Activated T-helper 1 cell treated with Interleukin-2 at 50 U/mL for 16 hours (primary cell): ENCODE results near the gene PTGDR2.

Experiments used
- DNase-seq: peaks from one replicate; pipeline ENCODE4 v3.0.0-alpha.2; 2020; ENCODE audit warnings: low read depth

Gene PTGDR2

GRCh38 chr11:60858731-60859464 is 3.1 kb upstream of the PTGDR2 start:
- DNase-seq, result no peak

GRCh38 chr11:60858236-60858635 is 2.5 kb upstream of the PTGDR2 start:
- DNase-seq, result no peak

DNA sequence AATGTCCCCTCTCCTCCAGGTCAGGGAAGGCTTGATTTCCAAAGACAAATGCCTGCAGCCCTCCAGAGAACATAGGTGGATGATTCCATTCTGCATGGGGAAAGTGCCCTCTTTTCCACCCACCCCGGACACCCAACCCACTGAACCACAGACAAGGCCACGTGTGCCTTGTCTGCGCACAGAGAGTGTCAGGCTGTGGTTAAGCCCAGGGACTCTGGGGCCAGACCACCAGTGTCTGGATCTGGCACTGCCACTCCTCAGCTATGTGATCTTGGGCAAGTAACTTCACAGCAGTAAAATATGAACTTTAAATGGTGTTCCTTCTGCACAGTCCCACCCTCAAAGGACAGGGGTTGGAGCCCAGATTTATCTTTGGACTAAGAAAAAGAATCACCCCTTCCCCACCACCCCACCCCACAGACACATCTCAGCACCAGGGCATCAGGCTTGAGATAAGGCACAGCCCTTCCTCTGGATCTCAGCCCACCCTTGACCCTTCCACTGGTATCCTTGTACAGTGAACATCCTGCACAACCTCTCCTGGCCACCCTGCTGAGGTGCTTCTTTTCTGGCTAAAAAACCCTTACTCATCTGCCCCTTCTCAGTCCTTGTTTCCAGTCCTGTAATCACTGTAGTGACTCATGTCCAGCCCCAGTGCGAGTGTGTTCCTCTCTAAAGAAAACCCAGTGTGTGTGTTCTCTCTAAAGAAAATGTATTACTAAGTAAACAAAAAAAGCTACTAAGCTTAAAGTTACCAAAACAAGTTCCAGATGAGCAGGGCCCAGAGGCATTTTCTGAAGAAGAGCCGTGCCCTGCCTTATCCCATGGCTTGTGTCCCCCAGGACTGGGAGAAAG is 1.9 kb upstream of the PTGDR2 start:
- DNase-seq, result no peak

DNA sequence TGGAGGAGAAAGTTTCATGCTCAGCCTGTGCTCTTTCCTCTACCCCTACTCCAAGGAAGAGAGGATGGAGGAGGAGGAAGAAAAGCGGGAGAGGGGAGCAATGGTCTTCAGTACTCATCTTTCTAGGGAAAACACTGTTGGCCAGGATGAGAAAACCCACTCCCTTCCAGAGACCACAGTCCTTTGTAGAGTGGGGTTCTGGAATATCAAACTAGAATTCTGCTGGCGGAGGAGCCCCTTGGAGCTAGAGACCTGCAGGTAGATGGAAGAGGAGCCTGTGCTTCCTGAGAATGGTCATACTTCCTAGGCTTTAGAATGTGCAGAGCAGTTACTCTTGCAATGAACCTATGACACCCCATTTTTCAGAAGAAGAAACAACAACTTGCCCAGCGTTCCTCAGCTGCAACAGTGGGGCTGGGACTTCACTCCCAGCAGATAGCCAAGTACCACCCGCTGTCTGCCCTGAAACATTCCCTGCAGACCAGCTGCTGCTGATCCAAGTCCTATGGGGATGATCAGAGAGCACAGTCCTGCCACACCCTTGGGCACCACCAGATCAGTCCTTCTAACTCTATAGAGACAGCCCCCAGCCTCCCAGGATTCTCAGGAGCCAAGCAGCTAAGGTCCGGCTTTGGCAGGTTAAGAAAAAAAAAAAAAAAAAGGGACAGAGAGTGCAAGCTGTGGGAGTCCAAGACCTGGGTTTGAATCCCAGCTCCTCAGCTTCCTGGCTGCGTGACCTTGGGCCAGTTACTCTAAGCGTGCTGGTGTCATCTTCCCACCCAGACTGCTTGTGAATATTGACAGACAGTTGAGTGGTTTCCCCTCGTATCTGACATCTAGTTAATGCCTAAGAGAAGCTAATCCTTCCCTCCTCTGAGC is 664 bp downstream of the PTGDR2 start:
- no peak for DNase-seq

DNA sequence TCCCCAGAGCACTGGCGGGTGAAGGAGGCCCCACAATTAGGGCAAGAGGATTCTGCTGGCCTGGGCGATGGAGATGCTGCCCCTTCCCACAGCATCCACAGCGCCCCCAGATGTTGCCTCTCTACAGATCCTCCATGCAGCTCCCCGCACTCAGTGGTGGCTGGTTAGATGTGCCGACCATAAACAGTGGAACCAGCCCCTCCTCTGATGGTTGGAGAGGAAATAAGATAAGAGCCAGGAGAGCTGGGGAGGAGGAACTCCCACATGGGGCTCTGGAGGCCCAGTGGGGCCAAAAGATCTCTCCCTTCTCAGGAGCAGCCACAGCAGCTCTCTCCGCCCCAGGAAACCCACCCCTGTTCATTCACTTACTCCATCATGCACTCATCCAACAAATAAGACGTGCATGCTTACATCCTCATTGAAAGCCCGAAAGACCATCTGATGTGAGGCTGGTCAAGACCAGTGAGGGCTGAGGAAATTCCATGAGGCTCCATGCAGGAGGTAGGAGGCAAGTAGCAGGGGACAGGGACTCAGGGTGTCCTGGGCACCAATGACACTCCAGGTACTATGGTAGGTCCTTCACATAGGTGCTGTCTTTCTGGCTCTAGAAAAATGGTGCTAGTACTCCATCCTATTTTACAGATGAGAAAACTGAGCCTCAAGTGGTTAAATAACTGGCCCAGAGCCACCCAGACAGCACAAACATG is 1.5 kb downstream of the PTGDR2 start:
- DNase-seq, result no peak

DNA sequence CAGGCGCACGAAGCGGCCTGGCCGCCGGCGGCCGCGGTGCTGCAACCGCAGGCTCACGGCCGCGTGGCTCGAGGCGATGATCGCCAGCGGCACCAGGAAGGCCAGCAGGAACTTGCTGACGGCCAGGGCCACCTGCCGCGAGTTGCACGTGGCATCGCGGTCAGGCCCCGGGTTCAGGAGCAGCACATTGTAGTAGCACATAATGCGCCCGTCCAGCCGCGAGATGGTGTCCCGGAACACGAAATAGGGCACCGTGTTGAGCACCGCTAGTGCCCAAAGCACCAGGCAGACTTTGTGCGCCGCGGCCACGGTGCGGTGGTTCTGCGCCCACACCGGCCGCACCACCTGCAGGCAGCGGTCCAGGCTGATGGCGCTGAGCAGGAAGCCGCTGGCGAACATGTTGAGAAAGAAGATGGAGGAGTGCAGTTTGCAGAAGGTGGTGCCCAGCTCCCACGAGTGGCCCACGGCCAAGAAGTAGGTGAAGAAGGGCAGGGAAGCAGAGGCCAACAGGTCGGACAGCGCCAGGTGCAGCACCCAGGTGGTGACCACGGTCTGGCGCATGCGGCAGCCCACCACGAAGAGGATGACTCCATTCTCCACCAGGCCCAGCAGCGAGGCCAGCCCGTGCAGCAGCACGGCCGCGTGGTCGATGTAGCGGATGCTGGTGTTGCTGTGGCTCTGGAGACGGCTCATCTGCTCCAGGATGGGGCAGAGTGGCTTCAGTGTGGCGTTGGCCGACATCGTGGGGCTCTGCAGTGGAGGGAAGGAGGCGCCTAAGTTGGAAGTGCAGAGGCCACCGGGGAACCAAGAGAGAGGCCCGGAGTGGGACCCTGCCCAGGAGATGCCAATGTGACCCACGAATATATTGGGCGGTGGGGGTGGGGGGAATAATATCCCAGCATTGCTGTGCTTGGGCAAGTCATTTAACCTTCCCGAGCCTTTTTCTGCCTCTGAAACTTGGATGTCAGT is 2.5 kb downstream of the PTGDR2 start:
- no peak for DNase-seq

DNA sequence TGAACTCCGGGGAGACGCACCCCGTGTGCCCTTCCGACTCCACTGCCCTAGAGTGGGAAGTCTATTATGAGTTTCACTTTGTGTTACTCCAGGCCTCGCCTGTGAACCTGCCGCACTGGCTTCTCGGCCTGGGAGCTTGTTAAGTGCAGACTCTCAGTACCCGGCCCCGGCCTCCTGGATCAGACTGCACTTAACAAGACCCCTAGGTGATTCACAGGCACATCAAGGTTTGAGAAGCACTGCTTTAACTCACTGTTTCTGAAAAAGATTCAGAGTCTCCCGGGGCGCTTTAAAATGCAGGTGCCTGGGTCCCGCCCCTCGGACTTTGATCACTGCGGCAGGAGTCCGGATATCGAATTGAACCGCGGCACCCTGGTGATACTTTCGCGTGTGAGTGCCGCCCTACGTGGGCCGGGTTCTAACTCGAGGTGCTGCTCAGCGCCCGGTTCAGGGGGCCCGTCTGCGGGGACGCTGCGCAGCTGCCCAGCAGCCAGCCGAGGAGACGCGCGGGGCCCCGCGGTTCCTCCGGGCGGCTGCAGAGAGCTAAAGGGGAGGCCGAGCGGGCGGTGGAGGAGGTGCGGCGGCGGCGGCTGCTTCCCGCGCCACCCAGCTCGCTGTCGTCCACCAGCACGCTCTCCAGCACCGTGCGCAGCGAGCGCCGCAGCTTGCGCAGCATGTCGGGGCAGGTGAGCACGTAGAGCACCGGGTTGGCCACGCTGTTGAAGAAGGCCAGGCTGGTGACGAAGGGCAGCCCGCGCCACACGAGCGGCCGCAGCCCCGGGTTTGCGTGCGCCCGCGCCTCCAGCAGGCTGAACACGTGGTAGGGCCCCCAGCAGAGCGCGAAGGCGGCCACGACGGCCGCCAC is 3.4 kb downstream of the PTGDR2 start:
- no peak for DNase-seq

DNA sequence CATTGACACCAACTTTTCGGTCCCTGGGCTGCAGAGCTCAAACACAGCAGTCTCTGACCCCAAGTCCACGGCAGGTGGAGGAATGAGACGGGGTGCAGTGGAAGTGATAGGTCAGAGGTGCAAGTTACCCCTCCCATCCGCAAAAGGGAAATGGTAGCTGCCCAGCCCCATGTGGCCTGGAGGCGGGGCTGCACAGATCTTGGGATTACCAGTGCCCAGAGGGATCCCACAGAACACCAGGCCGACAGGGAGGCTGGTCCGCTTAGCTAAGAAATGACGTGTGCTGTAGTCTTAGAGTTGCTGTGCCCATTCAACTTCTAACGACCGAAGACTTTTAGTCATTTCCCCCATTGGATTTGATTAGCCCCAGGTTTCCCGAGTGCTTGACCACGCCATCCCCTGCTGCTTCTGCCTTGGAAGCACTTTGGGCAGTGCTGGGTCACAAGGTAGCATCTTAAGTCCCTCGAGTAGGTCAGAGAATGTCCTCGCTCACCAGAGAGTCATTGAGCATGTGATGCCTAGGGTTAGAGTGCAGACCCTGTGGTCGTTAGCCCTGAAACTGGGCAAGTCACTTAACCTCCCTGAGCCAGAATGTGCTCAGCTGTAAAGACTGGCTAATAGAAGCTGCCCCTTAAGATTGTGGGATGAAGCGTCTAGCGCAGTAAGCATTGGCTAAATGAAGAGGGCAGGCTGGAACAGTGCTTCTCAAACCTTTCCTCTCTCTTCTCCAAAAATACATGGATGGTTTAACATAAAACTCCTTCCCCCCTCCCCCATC is 4.2 kb downstream of the PTGDR2 start:
- DNase-seq, result no peak

GRCh38 chr11:60849641-60850520 is 5.9 kb downstream of the PTGDR2 start:
- DNase-seq, result no peak

GRCh38 chr11:60848714-60849151 is 7.0 kb downstream of the PTGDR2 start:
- DNase-seq, result no peak

DNA sequence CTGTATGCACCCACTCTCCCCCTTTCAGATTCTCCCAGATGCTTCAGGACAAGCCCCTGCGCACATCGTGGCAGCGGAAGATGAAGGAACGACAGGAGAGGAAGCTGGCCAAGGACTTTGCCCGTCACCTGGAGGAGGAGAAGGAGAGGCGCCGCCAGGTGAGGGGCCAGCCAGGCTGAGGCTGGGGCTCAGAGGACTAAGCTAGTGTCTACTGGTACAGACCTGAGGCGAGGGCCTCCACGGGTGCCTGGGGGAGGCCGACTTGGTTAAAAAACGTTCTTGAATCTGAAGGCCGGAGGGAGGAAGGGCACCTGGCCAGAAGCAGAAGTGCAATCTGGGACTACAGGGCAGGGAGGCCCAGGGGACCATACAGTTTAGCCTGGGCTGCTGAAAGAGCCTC is 7.9 kb downstream of the PTGDR2 start:
- DNase-seq, result no peak

DNA sequence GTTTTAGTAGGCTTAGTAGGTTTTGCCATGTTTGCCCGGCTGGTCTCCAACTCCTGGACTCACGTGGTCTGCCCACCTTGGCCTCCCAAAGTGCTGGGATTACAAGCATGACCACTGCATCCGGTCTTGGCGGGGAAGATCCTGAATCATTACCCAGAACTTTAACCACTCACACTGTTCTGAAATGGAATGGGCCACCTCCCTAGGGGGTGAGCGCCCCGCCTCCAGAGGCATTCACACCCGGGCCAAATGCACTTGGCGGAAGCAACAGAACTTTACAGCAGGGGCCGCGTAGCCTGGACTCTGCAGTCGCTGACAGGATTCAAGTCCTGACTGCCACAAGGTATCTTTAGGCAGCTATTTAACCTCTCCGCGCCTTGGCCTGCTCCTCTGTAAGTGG is 8.5 kb downstream of the PTGDR2 start:
- DNase-seq, result no peak

GRCh38 chr11:60845338-60845737 is 10.4 kb downstream of the PTGDR2 start:
- DNase-seq, result no peak

GRCh38 chr11:60844870-60845221 is 10.9 kb downstream of the PTGDR2 start:
- DNase-seq, result no peak

- DNase-seq, result no peak
These were observed 11.5 kb downstream of the PTGDR2 start for GRCh38 chr11:60844045-60844869.

DNA sequence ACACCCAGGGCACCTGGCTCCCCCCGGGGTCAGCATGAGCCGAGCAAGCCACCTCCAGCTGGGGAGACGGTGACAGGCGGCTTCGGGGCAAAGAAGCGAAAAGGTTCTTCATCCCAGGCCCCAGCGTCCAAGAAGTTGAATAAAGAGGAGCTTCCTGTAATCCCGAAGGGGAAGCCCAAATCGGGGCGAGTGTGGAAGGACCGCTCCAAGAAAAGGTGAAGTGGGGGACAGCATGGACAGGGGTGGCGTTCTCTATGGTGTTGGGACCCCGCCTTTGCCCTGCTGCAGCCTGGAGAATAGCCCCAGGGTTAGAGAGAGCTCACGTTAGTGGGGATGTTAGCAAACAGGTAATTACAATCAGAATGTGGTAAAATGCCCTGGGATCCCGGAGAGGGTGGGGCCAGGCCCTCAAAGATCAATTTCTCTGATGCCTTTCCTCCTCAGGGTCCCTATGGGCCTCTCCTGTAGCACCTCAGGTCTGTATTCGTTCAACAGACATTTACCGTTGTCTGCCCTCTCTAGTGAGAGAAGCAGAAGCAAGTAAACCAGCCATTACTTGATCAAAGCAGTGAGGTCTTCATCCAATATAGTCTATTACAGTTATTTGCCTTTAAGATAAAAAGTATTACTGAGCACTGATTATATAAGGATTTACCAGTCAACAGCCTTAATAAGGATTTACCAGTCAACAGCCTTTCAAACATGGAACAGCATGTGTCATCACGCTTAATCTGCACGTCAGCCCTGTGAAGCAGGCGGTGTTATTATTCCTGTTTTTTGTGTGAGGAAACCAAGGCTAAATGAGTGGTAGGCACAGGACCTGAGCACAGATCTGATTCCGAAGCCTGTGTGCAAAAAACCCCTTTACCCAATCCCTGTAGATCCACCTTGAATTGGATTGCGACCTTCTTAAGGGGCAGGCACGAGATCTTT is 12.8 kb downstream of the PTGDR2 start:
- no peak for DNase-seq
